ENCODE measurements around the gene HNRNPUL2. TPM values are rescaled to one million over a fixed set of nuclear protein-coding genes. Genes with fewer than 3 reads are reported as not detected.

HNRNPUL2 gene
- total and polyA plus RNA-seq, 9 of the 15 experiments (the other 6 are each of a cell fraction or from before 2014, with no cell fraction given) = 0.89 to 44.3 (median 15.2) TPM

GRCh38 chr11:62753736-62754603, 26.7 kb upstream of the HNRNPUL2 start, which contains the start of gene ZBTB3 (continued):
- TF ChIP-seq ZBTB1 (CRISPR knock-in tag; IDR thresholded peaks at IDR 0.05; ENCODE audit: borderline replicate concordance, low read depth) = no peak
- TF ChIP-seq TEAD4 (IDR thresholded peaks at IDR 0.05; ENCODE audit: low read length) = no peak
- TF ChIP-seq TEAD4 (CRISPR knock-in tag; IDR thresholded peaks at IDR 0.05; ENCODE audit: borderline replicate concordance) = no peak
- TF ChIP-seq POLR3G (IDR thresholded peaks at IDR 0.05; ENCODE audit: extremely low read depth, insufficient read length, insufficient replicate concordance) = no peak
- no peak for TF ChIP-seq MLX (CRISPR knock-in tag; conservative IDR thresholded peaks at IDR 0.05)
- no peak for TF ChIP-seq ZNF79 (CRISPR knock-in tag; IDR thresholded peaks at IDR 0.05; ENCODE audit: low read depth)
- TF ChIP-seq ZNF280A (IDR thresholded peaks at IDR 0.05; ENCODE audit: low read depth, partially characterized antibody) = no peak
- peak; percentile 99 for TF ChIP-seq MBD2 (IDR thresholded peaks at IDR 0.05; ENCODE audit: borderline replicate concordance, low read depth)
- TF ChIP-seq ZNF133 (CRISPR knock-in tag; IDR thresholded peaks at IDR 0.05) = no peak
- no peak for TF ChIP-seq FOXJ3 (CRISPR knock-in tag; IDR thresholded peaks at IDR 0.05)
- TF ChIP-seq SMARCA5 (IDR thresholded peaks at IDR 0.05) = no peak
- no peak for TF ChIP-seq STAT5A (IDR thresholded peaks at IDR 0.05; ENCODE audit: borderline replicate concordance, low read length)
- no peak for TF ChIP-seq ZBTB8A (IDR thresholded peaks at IDR 0.05; ENCODE audit: partially characterized antibody)
- no peak for TF ChIP-seq THRA (IDR thresholded peaks at IDR 0.05)
- TF ChIP-seq MAZ (CRISPR knock-in tag; conservative IDR thresholded peaks at IDR 0.05 in 1 of 2, IDR thresholded peaks at IDR 0.05 in 1 of 2) = peak; percentile 32 to 57; a peak in 2 of 4 replicates
- TF ChIP-seq CEBPG (CRISPR knock-in tag; IDR thresholded peaks at IDR 0.05) = peak; percentile 12; the same call in 1 of the 2 replicates
- no peak for TF ChIP-seq CEBPG (tag; conservative IDR thresholded peaks at IDR 0.05 in 1 of 2, IDR thresholded peaks at IDR 0.05 in 1 of 2)
- TF ChIP-seq BRCA1 (IDR thresholded peaks at IDR 0.05) = no peak
- TF ChIP-seq BRCA1 (CRISPR knock-in tag; IDR thresholded peaks at IDR 0.05) = no peak
- no peak for TF ChIP-seq HDAC3 (IDR thresholded peaks at IDR 0.05; ENCODE audit: borderline replicate concordance, partially characterized antibody)
- TF ChIP-seq NFIC (IDR thresholded peaks at IDR 0.05) = peak; percentile 30; the same call in 1 of the 2 replicates
- peak; percentile 13; the same call in 1 of the 2 replicates for TF ChIP-seq MYC (IDR thresholded peaks at IDR 0.05; ENCODE audit: low read depth, low read length)
- no peak; the same call in 1 of the 2 replicates for TF ChIP-seq MYC (CRISPR knock-in tag; IDR thresholded peaks at IDR 0.05; ENCODE audit: borderline replicate concordance, low read depth)
- no peak for TF ChIP-seq ZNF699 (CRISPR knock-in tag; IDR thresholded peaks at IDR 0.05; ENCODE audit: insufficient replicate concordance)
